Tibial artery (tissue), 4 donors: ENCODE results near the gene TSPAN14.
"Not testable (repeated sequence)": the region's sequence is repeated elsewhere in the genome, so short reads cannot be mapped to it uniquely, and the experiment has no call there.

Source experiments
- DNase-seq, 2 donors: peaks; one replicate each; pipeline ENCODE4 v3.0.0-alpha.2; 2019
- H3K27ac ChIP-seq, 2 donors: fragments of 200-600 bp; sonication (generic) in 1 of 2; 1 replicate in 1 of 2; 2 replicates in 1 of 2; pipeline ENCODE4 v1.5.1; 2018 to 2019; ENCODE audit warnings: mild to moderate bottlenecking in 1 of 2
- H3K27me3 ChIP-seq, 2 donors: fragments of 200-600 bp; sonication (generic) in 1 of 2; one replicate each; pipeline versions ENCODE4 v1.5.1 to v1.6.0; 2016 to 2019
- H3K36me3 ChIP-seq, 3 donors: fragments of 200-600 bp; sonication (generic) in 2 of 3; one replicate each; pipeline ENCODE4 v1.5.1; 2016 to 2019; ENCODE audit warnings: mild to moderate bottlenecking in 2 of 3
- H3K4me1 ChIP-seq, 4 donors: fragments of 200-600 bp; sonication (generic) in 2 of 4; 1 replicate in 3 of 4; 2 replicates in 1 of 4; pipeline ENCODE4 v1.5.1; 2016 to 2019
- H3K4me3 ChIP-seq, 2 donors: fragments of 200-600 bp; sonication (generic) in 1 of 2; 1 replicate in 1 of 2; 2 replicates in 1 of 2; pipeline ENCODE4 v1.5.1; 2018 to 2019; ENCODE audit warnings: mild to moderate bottlenecking in 2 of 2
- H3K9me3 ChIP-seq, 3 donors: fragments of 200-600 bp; sonication (generic) in 1 of 3; one replicate each; pipeline ENCODE4 v1.5.1; 2016 to 2019
- CTCF ChIP-seq, 2 experiments: fragments of 200-600 bp in 1 of 2; fragments of 450-650 bp in 1 of 2; IDR thresholded peaks; one replicate each; pipeline ENCODE4 v1.5.1; 2017 to 2019; ENCODE audit warnings: antibody characterized with exemption in 2 of 2, mild to moderate bottlenecking in 1 of 2, moderate library complexity in 1 of 2
- intact Hi-C: fragments of 100-400 bp; cut with DNase I; formaldehyde crosslinking; loops from one replicate; pipeline ENCODE4 v1.15.0; 2023; ENCODE audit warnings: low total_unique reads

Gene TSPAN14

GRCh38 chr10:80477813-80478212 is 23.7 kb downstream of the TSPAN14 start:
- intact Hi-C loops: no loop called here
- Histone ChIP-seq H3K27ac (no peak overlapping the region), H3K9me3 (peaks cover 0 to 13% (median 9%) of the 10 kb centered on the region in 3 donors), H3K27me3 (no peaks in the 10 kb centered on the region), H3K4me3 (no peak overlapping the region), H3K36me3 (peaks cover 4 to 9% (median 5%) of the 10 kb centered on the region in 3 donors), H3K4me1 (peaks cover 0 to 13% (median 5%) of the 10 kb centered on the region in 4 donors)
- no peak for TF ChIP-seq CTCF (IDR thresholded peaks at IDR 0.05)
- DNase-seq: peak in 1 of 2 donors; percentile 7

- H3K9me3 ChIP-seq: peaks cover 0 to 13% (median 9%) of the 10 kb centered on the region in 3 donors
- intact Hi-C loops, H3K27ac ChIP-seq, H3K4me1 ChIP-seq, H3K36me3 ChIP-seq, H3K4me3 ChIP-seq, DNase-seq, H3K27me3 ChIP-seq: not testable (repeated sequence)
These were observed 26.3 kb downstream of the TSPAN14 start for GRCh38 chr10:80480373-80480772.

GRCh38 chr10:80480852-80481251 is 26.7 kb downstream of the TSPAN14 start:
- peaks cover 0 to 9% (median 5%) of the 10 kb centered on the region in 3 donors for H3K36me3 ChIP-seq
- H3K4me1 ChIP-seq: peaks cover 0 to 8% (median 2%) of the 10 kb centered on the region in 4 donors
- H3K27me3 ChIP-seq: no peaks in the 10 kb centered on the region
- no peak for TF ChIP-seq CTCF (IDR thresholded peaks at IDR 0.05)
- peaks cover 0 to 13% (median 9%) of the 10 kb centered on the region in 3 donors for H3K9me3 ChIP-seq
- no peak overlapping the region for H3K27ac ChIP-seq
- intact Hi-C loops: no loop called here
- peak in 1 of 2 donors; percentile 4 for DNase-seq
- no peak overlapping the region for H3K4me3 ChIP-seq

GRCh38 chr10:80484243-80484642 is 30.1 kb downstream of the TSPAN14 start:
- no peak for DNase-seq
- Histone ChIP-seq H3K4me3 (no peak overlapping the region), H3K9me3 (no peaks in the 10 kb centered on the region), H3K36me3 (peaks cover 0 to 2% (median 1%) of the 10 kb centered on the region in 3 donors), H3K27me3 (no peaks in the 10 kb centered on the region), H3K27ac (no peak overlapping the region), H3K4me1 (peaks cover 0 to 39% (median 10%) of the 10 kb centered on the region in 4 donors)
- no peak for TF ChIP-seq CTCF (IDR thresholded peaks at IDR 0.05)
- intact Hi-C loops: no loop called here

- TF ChIP-seq CTCF (IDR thresholded peaks at IDR 0.05): no peak
- Histone ChIP-seq H3K36me3 (peaks cover 0 to 6% (median 6%) of the 10 kb centered on the region in 3 donors), H3K4me1 (peaks cover 0 to 39% (median 10%) of the 10 kb centered on the region in 4 donors)
These were observed 30.6 kb downstream of the TSPAN14 start for GRCh38 chr10:80484676-80485075.

GRCh38 chr10:80485076-80485945 is 31.2 kb downstream of the TSPAN14 start:
- Histone ChIP-seq H3K4me3 (no peak overlapping the region), H3K4me1 (peaks cover 0 to 39% (median 10%) of the 10 kb centered on the region in 4 donors), H3K27ac (no peak overlapping the region), H3K9me3 (no peaks in the 10 kb centered on the region), H3K36me3 (peaks cover 0 to 13% (median 12%) of the 10 kb centered on the region in 3 donors), H3K27me3 (no peaks in the 10 kb centered on the region)
- TF ChIP-seq CTCF (IDR thresholded peaks at IDR 0.05): no peak
- intact Hi-C loops: no loop called here
- DNase-seq: peak in 1 of 2 donors; percentile 25

More at GRCh38 chr10:80484676-80485075, 30.6 kb downstream of the TSPAN14 start:
- H3K4me3 ChIP-seq: no peak overlapping the region
- no peak for DNase-seq
- intact Hi-C loops: no loop called here
- no peaks in the 10 kb centered on the region for H3K9me3 ChIP-seq
- H3K27ac ChIP-seq: no peak overlapping the region
- no peaks in the 10 kb centered on the region for H3K27me3 ChIP-seq
